GM10248 (cell line): ENCODE data around the gene ZNF791.

Experiments used
- CTCF ChIA-PET: fragments of 300-600 bp; sonication (Branson Sonifier 250); formaldehyde crosslinking; extraction: SDS; loops from one replicate; lab custom pipeline; 2021; ENCODE audit warnings: antibody characterized with exemption; lab: Yijun Ruan, JAX
- POLR2A ChIA-PET: fragments of 350-650 bp; sonication (Branson Sonifier 250); formaldehyde crosslinking; extraction: SDS; loops from one replicate; lab custom pipeline; 2020; ENCODE audit warnings: antibody characterized with exemption; lab: Yijun Ruan, JAX
- DNase-seq: peaks from one replicate; pipeline ENCODE4 v3.0.0; 2012; ENCODE audit errors: extremely low spot score
- CTCF ChIP-seq: IDR thresholded peaks from 2 replicates; pipeline ENCODE4 v1.5.1; 2012; ENCODE audit warnings: mild to moderate bottlenecking, low read depth; ENCODE audit errors: extremely low read depth, missing control alignments, control extremely low read depth

Gene ZNF791

GRCh38 chr19:12626958-12627357, 16.2 kb downstream of the ZNF791 start:
- no peak for DNase-seq
- no peak for TF ChIP-seq CTCF
- POLR2A ChIA-PET, result no interaction called here
- CTCF ChIA-PET, result interaction anchor here (0.7 to 1.7 kb wide), 2 partner anchors 13 to 16 kb away, joined by 3 to 9 read pairs; partner anchors contain the start of genes ZNF490 and ZNF791

GRCh38 chr19:12628040-12629022, 17.6 kb downstream of the ZNF791 start:
- POLR2A ChIA-PET, result no interaction called here

GRCh38 chr19:12629215-12629614, 18.5 kb downstream of the ZNF791 start:
- no peak for DNase-seq
- TF ChIP-seq CTCF, result no peak
- POLR2A ChIA-PET, result no interaction called here
- CTCF ChIA-PET, result no interaction called here

More at GRCh38 chr19:12628040-12629022, 17.6 kb downstream of the ZNF791 start:
- CTCF ChIA-PET, result interaction anchor here (1.7 kb wide), 1 partner anchor 12 kb away, joined by 9 read pairs; no protein-coding TSS in a partner anchor
- TF ChIP-seq CTCF, result no peak
- no peak for DNase-seq

- ChIA-PET CTCF (no interaction called here), POLR2A (no interaction called here)
- DNase-seq, result no peak
- no peak for TF ChIP-seq CTCF
Measured at GRCh38 chr19:12636631-12637030, 25.9 kb downstream of the ZNF791 start.

- no peak for TF ChIP-seq CTCF
- no peak for DNase-seq
- POLR2A ChIA-PET, result interaction anchor here (0.6 to 0.7 kb wide), 2 partner anchors 19 to 413 kb away, joined by 4 to 7 read pairs; no protein-coding TSS in a partner anchor
- CTCF ChIA-PET, result interaction anchor here (1.3 to 2.1 kb wide), 2 partner anchors 15 to 209 kb away, joined by 3 to 11 read pairs; no protein-coding TSS in a partner anchor
Measured at GRCh38 chr19:12638611-12639182, 28.0 kb downstream of the ZNF791 start.
